Stomach (tissue), 9 donors: ENCODE measurements around the gene ATP6V1B1. TPM values are rescaled to one million over a fixed set of nuclear protein-coding genes. Genes with fewer than 3 reads are reported as not detected.

Experiments used
- DNase-seq, 2 donors: peaks; one replicate each; pipeline versions ENCODE4 v3.0.0 to v3.0.0-alpha.2; 2013 to 2019
- H3K27ac ChIP-seq, 5 donors: fragments of 200-600 bp in 4 of 5; sonication (generic) in 4 of 5; one replicate each; pipeline ENCODE4 v1.5.1; 2013 to 2019; ENCODE audit warnings: mild to moderate bottlenecking in 1 of 5, moderate library complexity in 1 of 5
- H3K27me3 ChIP-seq, 3 donors: fragments of 200-600 bp; sonication (generic); one replicate each; pipeline ENCODE4 v1.5.1; 2017 to 2019; ENCODE audit warnings: mixed run types in 1 of 3
- H3K36me3 ChIP-seq, 4 donors: fragments of 200-600 bp; sonication (generic); 1 replicate in 3 of 4; 2 replicates in 1 of 4; pipeline ENCODE4 v1.5.1; 2016 to 2019
- H3K4me1 ChIP-seq, 4 donors: fragments of 200-600 bp; sonication (generic); one replicate each; pipeline ENCODE4 v1.5.1; 2016 to 2019
- H3K4me3 ChIP-seq, 4 donors: fragments of 200-600 bp; sonication (generic) in 3 of 4; one replicate each; pipeline ENCODE4 v1.5.1; 2016 to 2019; ENCODE audit warnings: mild to moderate bottlenecking in 1 of 4
- H3K9me3 ChIP-seq, 4 donors: fragments of 200-600 bp; sonication (generic); one replicate each; pipeline ENCODE4 v1.5.1; 2016 to 2019
- CTCF ChIP-seq, 7 experiments: fragments of 450-650 bp in 4 of 7; fragments of 200-600 bp in 3 of 7; sonication (generic) in 3 of 7; IDR thresholded peaks; one replicate each; pipeline ENCODE4 v1.5.1; 2016 to 2019; ENCODE audit warnings: antibody characterized with exemption in 7 of 7, control low read depth in 2 of 7, mild to moderate bottlenecking in 1 of 7
- EP300 ChIP-seq: sonication (generic); formaldehyde crosslinking; IDR thresholded peaks from one replicate; pipeline ENCODE4 v1.6.1; 2017; ENCODE audit warnings: antibody characterized with exemption
- POLR2A ChIP-seq, 4 donors: fragments of 450-650 bp; IDR thresholded peaks; one replicate each; pipeline ENCODE4 v1.6.1; 2016; ENCODE audit warnings: antibody characterized with exemption in 4 of 4, control low read depth in 2 of 4, mild to moderate bottlenecking in 1 of 4, moderate library complexity in 1 of 4
- POLR2AphosphoS5 ChIP-seq, 3 donors: sonication (generic); formaldehyde crosslinking; IDR thresholded peaks; one replicate each; pipeline ENCODE4 v1.6.1; 2016; ENCODE audit warnings: antibody characterized with exemption in 3 of 3
- WGBS, 5 donors: extraction: QIAGEN DNeasy Blood & Tissue Kit in 3 of 5; methylation state at CpG; one replicate each; pipeline versions ENCODE4 v1.1.5 to v1.1.7; 2013 to 2018; 5-methylcytosine and 5-hydroxymethylcytosine counted together
- intact Hi-C: fragments of 100-400 bp; cut with DNase I; formaldehyde crosslinking; loops from one replicate; pipeline ENCODE4 v1.15.1; 2023; ENCODE audit warnings: low total_unique reads
- polyA plus RNA-seq, 3 donors: library from polyadenylated mRNA; stranded (reverse); fragments of 200-250 nt; gene quantifications; one replicate each; pipeline ENCODE4 v1.2.3, GENCODE V29; 2013
- total RNA-seq, 5 donors: library from RNA; depleted of rRNA; stranded (reverse); fragments of >200 nt; gene quantifications; one replicate each; pipeline versions ENCODE4 v1.1.0 to v1.2.3, GENCODE V29; 2014 to 2016
- donor health status: healthy with polysubstance abuse.
- donor health status: Bipolar disorder and iron deficiency.
- donor health status: healthy.

Gene ATP6V1B1
- total and polyA plus RNA-seq, 8 donors, result 0.35 to 0.55 TPM; not detected in 6

GRCh38 chr2:70927641-70928040 lies 8.1 kb upstream of the ATP6V1B1 start:
- no peaks in the 10 kb centered on the region for H3K36me3 ChIP-seq
- H3K4me3 ChIP-seq, result no peak overlapping the region
- intact Hi-C loops, result no loop called here
- no peak overlapping the region for H3K27ac ChIP-seq
- no peak for TF ChIP-seq CTCF (IDR thresholded peaks at IDR 0.05)
- no peak for TF ChIP-seq POLR2A (IDR thresholded peaks at IDR 0.05)
- no peak for TF ChIP-seq EP300
- TF ChIP-seq POLR2AphosphoS5 (IDR thresholded peaks at IDR 0.05), result no peak
- peaks cover 0 to 51% (median 0%) of the 10 kb centered on the region in 3 donors for H3K27me3 ChIP-seq
- no peak for DNase-seq
- WGBS, 5 donors, result 85 to 92% (median 87%) methylated on average over 9 of the region's 9 CpGs
- no peaks in the 10 kb centered on the region for H3K9me3 ChIP-seq
- no peaks in the 10 kb centered on the region for H3K4me1 ChIP-seq

GRCh38 chr2:70928366-70928765 lies 7.3 kb upstream of the ATP6V1B1 start:
- H3K27ac ChIP-seq, result no peak overlapping the region
- no peak overlapping the region for H3K4me3 ChIP-seq
- TF ChIP-seq EP300 (no peak), POLR2AphosphoS5 (IDR thresholded peaks at IDR 0.05) (no peak), CTCF (IDR thresholded peaks at IDR 0.05) (no peak), POLR2A (IDR thresholded peaks at IDR 0.05) (no peak)
- peaks cover 0 to 51% (median 0%) of the 10 kb centered on the region in 3 donors for H3K27me3 ChIP-seq
- intact Hi-C loops, result no loop called here
- 80 to 86% (median 84%) methylated on average over 5 of the region's 5 CpGs for WGBS, 5 donors
- no peak for DNase-seq
- H3K36me3 ChIP-seq, result no peaks in the 10 kb centered on the region
- no peaks in the 10 kb centered on the region for H3K9me3 ChIP-seq
- no peaks in the 10 kb centered on the region for H3K4me1 ChIP-seq

GRCh38 chr2:70930371-70931329 lies 5.0 kb upstream of the ATP6V1B1 start:
- no peak for TF ChIP-seq POLR2A (IDR thresholded peaks at IDR 0.05)
- TF ChIP-seq CTCF (IDR thresholded peaks at IDR 0.05), result no peak
- TF ChIP-seq POLR2AphosphoS5 (IDR thresholded peaks at IDR 0.05), result no peak
- TF ChIP-seq EP300, result no peak
- H3K27ac ChIP-seq, result no peak overlapping the region
- intact Hi-C loops, result no loop called here
- DNase-seq, result no peak
- H3K9me3 ChIP-seq, result no peaks in the 10 kb centered on the region
- no peaks in the 10 kb centered on the region for H3K36me3 ChIP-seq
- H3K4me3 ChIP-seq, result no peak overlapping the region
- no peaks in the 10 kb centered on the region for H3K4me1 ChIP-seq
- H3K27me3 ChIP-seq, result peaks cover 0 to 61% (median 0%) of the 10 kb centered on the region in 3 donors
- WGBS, 5 donors, result 66 to 87% (median 82%) methylated on average over 4 of the region's 4 CpGs

GRCh38 chr2:70931376-70932000 lies 4.2 kb upstream of the ATP6V1B1 start:
- DNase-seq, result no peak
- intact Hi-C loops, result no loop called here
- Histone ChIP-seq H3K27me3 (peaks cover 0 to 69% (median 0%) of the 10 kb centered on the region in 3 donors), H3K27ac (no peak overlapping the region), H3K9me3 (no peaks in the 10 kb centered on the region), H3K4me3 (no peak overlapping the region), H3K4me1 (no peaks in the 10 kb centered on the region), H3K36me3 (no peaks in the 10 kb centered on the region)
- TF ChIP-seq EP300 (no peak), CTCF (IDR thresholded peaks at IDR 0.05) (no peak), POLR2AphosphoS5 (IDR thresholded peaks at IDR 0.05) (no peak), POLR2A (IDR thresholded peaks at IDR 0.05) (no peak)
- 59 to 72% (median 68%) methylated on average over 5 to 9 of the region's 9 CpGs for WGBS, 5 donors
